Limb (tissue), 2 donors: ENCODE measurements around the gene GALNT12.

Experiments used
- DNase-seq, 2 donors: peaks; one replicate each; pipeline ENCODE4 v3.0.0-alpha.2; 2016; ENCODE audit errors: extremely low spot score in 2 of 2

GALNT12 gene

DNA sequence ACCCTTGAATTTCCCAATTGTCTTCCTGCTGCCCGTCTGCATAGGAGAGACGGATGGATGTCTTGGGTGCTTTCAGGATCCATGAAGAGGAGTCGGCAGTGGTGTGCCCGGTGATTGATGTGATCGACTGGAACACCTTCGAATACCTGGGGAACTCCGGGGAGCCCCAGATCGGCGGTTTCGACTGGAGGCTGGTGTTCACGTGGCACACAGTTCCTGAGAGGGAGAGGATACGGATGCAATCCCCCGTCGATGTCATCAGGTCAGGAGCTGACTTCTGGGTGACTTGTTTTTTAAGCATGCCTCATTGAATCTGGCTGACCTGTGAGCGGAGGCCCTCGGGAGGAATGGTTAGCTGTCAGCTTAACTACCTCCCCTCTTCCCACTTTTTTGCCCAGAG, 24.2 kb downstream of the GALNT12 start:
- no peak for DNase-seq

DNA sequence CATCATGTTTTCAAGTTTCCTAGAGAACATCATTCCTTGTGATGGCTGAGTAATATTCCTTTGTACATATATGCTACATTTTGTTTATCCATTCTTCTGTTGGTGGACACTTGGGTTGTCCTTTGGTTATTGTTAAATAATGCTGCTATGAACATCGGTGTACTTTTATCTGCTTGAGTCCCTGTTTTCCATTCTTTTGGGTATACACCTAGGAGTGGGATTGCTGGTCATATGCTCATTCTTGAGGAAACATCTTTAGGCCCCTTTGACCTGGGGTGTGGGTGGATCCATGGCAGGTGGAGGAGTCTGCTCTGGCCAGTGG, 25.3 kb downstream of the GALNT12 start:
- no peak for DNase-seq

DNA sequence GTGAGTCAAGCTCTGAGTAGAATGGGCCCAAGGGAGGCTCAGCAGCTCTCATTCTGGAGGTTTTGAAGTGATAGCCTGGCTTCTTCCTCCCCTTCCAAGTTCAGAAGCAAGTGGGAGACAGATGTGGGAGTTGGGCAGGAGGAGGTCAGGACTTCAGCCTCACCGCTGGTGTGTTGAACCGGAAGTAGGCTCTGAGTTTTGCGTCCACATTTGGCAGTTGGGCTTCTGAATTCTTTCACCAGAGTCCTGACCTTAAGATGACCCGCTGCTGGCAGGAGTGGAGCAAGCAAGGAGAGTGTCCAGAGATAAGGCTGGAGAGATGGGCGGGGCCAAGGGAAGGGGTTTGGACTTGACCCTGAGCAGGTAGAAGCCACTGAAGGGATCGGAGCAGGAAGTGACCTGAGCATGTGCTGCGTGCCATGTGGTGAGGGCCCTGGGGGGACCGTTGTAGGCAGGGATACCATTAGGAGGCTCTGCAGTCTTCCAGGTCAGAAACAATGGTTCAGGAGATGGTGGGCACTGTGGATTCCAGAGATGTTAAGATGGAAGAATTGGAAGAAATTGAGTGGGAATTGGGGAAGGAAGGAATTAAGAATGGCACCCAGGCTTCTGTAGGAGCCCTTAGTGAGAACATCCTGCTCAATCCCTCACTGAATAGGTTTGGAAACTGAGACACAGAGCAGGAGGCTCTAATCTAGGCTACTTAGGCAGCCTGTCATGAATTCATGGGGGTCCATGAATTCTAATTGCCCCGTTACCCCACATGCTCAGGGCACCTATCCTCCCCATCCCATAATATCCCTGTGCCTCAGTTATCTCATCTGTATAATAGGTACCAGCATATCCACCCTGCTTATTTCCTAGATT, 25.9 kb downstream of the GALNT12 start:
- no peak for DNase-seq

DNA sequence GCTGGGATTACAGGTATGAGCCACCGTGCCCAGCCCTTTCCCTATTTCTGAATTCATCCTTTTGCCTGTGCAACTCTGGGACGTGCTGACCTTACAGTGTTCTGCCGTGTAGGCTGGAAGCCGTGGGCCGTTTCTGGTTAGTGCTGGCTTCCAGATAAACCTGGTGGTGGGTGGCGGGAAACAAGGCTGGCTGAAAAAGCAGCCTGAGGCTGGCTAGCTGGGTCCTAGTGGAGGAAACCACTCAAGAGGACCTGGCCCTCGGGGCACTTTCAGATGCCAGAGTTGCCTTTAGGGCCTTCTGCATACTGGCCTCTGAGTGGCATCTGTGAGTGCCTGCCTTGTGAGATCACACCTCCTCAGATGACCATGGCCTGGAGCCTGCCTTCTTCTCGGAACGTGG, 26.9 kb downstream of the GALNT12 start:
- no peak for DNase-seq

DNA sequence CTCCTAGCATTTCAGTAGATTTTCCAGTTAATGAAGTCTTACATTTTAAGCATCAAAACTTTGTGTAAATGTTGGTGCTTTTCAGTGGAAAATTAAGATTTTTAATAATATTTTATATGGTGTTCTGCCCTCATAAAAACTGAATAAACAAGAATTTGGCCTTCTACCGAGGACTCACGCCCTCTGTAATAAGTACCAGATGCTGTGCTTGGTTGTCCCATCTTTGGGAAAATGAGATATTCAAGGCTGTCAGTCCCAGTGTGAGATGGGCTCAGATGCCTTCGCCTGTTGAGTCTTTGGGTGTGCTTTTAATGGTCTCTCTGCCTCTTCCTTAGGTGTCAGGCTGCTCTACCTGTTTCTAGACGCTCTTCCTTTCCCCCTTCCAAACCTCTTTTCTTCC, 28.7 kb downstream of the GALNT12 start:
- DNase-seq: no peak

DNA sequence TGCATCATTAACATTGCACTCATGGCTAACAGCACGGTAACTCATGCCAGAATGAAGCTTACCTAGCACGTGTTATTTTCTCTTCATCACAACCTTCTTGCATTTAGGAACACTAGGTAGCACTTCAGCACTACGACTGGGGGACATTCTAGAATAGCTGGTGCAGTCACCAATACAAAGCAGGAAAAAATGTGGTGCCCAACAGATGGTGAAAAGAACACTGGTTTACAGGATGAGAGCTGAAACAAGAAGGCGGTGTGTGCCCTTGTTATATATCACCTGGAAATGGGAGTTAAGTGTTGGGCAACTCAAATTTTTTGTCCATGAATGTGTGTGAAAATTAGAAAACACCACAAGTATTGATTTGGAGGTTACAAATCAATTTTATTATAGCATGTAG, 30.0 kb downstream of the GALNT12 start:
- DNase-seq: no peak

DNA sequence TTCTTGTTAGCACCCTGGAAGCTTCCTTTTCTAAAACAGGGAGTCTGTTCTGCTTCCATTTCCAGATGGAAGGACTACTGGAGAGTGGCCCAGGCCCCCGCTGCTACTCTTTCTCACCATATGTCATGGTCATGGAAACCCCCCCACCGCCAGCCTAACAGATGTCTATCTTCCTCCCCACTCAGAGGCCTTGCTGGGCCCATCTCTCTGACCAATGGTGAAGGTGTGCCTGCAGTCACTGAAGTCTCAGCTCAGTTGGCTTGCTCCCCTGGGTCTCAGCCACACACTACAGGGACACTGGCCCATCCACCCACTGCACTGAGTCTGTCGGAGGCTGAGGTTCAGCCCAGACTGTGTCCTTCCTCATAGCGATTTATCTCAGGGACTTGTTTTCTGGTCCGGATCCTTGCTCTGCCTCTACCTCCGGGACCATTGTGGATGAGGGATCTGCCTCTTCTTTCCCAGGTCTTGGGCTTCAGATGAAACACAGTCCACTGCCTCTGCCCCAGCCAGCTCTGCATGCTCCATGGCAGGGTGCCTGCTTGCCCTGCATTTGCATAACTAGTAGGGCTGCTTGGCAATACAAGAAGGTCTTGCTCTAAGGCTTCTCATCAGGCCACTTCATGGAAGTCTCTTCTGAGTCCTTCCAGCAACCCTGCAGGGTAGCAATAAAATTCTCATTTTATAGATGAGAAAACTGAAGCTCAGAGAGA, 30.8 kb downstream of the GALNT12 start:
- no peak for DNase-seq

DNA sequence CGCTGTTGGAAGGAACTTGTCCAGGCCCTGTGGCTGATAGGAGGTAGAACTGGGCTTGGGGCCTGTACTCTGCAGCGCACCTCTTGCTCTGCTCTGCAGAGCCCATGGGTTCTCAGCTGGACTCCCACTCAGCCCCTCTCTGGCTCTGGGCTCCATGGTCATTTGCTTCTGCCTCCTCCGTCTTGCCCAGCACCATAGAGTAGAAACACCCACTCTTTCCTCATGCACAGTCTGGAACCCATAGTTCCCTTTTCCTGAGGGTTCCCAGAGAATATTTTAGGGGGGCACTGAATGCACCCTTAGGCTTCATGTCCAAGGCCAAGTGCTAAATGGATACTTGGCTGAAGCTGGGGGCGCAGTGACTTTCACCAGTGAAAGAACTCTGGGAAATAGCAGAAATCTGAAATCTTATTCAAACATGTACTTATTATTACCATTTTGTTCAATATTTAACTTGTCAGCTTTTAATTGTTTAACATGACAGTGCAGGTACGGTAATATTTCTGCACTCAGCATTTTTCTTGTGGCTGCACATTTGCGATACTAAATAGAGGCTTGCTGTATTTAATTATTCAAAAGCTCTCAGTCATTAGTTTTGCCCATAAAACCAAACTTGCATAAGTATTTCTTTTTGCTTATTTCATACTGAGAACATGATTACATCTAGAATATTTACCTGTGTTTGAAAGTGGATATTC, 31.5 kb downstream of the GALNT12 start:
- no peak for DNase-seq

DNA sequence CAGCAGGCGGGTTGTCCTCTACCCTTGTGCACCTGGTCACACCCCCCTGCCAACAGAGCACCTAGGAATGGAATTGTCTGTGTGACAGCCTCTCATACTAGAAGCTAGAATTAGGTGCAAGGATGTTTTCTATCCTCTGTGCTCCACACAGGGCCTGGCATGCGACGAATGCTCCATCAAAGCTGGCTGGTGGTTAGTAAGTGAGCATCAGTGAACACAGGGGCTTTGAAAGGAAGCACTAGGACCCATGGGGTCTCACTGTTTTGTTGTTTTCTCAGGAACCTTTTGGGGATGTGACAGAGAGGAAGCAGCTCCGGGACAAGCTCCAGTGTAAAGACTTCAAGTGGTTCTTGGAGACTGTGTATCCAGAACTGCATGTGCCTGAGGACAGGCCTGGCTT, 32.3 kb downstream of the GALNT12 start:
- DNase-seq: no peak

DNA sequence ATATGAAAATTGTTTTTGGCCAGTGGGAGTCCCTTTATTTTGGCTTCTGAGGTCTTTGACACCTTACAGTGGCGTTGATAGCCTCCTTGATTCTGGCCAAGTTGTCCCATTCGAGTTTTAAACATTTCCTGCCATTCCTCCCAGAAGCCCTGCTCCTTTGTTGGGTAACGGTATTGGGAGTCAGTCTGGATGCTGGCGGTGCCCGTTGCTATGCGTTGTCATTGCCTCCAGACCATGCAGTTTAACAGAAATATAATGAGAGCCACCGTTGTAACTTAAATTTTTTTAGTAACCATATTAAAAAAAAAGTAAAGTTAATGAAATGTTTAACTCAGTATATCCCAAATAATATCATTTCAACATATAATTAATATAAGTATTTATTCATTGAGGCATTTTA, 35.0 kb downstream of the GALNT12 start:
- no peak for DNase-seq

DNA sequence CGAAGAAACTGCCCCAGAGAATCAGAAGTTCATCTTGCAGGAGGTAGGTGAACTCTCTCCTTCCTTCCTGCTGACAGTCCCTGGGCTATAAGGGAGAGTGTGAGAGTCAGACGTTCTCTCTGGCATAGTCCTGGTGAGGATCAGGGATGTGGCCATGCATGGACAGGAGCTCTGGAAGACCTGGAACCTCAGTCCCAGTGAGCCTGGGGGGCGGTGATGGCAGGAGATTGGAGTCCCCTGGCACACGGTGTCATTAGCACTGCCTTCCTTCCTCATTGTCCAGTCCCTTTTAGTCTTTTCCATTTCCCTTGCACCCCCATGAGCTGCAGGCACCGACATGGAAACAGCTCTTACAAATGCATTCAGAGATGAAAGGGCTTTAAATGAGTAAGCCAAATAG, 38.6 kb downstream of the GALNT12 start:
- no peak for DNase-seq

DNA sequence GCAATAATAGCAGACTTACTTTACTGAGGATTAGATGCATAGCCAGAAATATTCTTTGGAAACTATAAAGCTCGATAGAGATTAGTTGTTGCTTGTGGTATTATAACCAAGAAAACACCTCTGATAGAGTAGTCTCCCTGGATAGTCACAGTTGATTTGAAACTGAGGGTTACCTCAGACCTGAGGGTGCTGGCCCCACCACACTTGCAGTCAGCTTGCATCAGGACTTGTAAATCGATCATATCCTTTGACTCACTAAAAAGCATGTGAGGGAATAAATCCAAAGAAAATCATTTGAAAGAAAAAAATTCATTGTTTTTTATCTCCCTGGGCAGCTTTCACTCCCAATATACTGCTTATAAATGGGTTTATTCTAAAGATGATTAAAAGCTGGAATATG, 39.4 kb downstream of the GALNT12 start:
- DNase-seq: no peak

DNA sequence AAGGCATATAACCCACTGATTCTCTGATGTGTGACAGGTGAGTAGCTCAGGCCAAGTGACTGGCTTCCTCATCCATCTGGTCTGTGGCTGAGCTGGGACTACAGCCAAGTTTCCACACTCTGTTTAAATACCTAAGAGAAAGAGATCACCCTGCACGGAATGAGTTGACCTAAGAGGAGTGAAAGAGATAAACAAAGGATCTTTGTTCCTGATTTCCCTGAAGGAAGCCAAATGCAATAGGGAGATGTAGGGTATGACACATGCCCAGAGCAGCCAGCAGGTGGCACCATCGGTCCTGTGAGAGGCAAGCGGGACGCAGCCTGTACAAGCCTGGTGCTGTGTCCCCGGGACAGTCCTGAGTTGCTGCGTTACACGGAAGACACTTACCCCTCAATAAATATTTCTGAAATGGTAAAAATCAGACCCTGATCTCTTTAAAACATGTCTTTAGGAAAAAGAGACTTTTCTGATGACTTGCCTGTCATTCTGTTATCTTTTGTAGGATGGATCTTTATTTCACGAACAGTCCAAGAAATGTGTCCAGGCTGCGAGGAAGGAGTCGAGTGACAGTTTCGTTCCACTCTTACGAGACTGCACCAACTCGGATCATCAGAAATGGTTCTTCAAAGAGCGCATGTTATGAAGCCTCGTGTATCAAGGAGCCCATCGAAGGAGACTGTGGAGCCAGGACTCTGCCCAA, 41.1 kb downstream of the GALNT12 start:
- DNase-seq: peak; percentile 89 to 90

DNA sequence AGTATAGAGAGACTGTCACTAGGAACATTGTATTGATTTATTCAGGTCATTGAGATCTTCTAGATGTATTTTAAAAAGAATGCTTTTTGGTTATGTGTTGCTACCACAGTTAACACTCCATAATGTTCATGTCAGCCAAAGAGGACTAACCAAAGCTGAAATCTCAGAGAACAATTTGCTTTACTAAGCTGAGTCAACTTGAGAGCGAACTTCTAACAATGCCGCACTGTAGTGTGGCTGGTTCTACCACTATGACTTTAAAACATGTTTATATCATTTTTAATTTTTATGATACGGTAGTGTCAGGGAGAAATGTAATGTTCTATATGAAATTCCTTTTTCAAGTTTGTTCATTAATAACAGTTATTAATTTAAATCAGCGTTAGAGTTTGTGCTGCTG, 42.1 kb downstream of the GALNT12 start:
- no peak for DNase-seq

DNA sequence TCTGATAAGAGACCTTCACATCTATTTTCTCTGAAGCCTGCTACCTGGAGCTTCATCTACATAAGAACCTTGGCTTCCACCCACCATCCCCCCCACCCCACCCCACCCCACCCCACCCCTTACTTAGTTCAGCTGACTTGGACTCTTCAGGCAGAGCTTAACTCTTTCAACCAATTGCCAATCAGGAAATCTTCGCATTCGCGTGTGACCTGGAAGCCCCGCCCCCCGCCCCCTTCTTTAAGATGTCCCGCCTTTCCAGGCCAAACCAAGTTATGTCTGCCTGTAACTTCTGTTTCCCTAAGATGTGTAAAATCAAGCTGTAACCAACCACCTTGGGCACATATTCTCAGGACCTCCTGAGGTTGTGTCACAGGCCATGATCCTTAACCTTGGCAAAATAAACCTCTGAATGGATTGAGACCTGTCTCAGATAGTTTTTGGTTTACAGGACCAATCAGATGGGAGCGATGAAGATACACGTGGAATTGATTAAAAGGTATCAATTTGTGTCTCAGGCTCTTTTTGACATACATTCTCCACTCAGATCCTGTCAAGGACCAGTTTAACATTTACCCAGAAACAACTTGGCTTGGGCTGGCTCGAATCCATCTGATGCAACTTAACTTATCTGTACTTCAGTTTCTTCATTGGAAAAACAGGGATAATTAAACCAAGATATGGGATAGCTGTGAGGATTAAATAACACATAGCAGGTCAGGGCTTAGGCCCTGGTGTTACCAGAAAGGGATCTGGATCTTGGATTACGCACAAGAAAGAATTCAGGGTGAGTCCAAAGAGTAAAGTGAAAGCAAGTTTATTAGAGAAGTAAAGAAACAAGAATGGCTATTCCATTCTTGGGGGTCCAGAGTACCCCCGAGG, 43.6 kb downstream of the GALNT12 start:
- no peak for DNase-seq

DNA sequence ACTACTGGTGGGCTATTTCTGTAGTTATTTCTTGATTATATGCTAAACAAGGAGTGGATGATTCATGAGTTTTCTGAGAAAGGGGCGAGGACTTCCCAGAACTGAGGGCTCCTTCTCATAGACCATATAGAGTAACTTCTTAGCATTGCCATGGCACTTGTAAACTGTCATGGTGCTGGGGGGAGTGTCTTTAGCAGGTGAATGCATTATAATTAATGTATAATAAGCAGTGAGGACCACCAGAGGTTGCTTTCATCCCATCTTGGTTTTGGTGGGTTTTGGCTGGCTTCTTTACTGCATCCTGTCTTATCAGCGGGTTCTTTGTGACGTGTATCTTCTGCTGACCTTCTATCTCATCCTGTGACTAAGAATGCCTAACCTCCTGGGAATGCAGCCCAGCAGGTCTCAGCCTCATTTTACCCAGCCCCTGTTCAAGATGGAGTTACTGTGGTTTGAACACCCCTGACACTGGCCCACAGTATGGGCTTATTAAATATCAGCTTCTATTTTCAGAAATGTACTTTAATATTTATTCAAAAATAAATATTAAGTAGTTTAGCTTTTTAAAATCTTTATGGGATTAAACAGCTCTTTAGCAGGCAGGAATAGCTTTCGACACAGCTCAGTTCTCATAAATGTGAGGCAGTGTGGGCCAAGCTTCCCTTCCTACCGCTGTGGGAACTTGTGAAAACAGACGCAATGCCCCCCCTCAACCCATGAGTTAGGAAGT, 44.4 kb downstream of the GALNT12 start:
- DNase-seq: no peak

DNA sequence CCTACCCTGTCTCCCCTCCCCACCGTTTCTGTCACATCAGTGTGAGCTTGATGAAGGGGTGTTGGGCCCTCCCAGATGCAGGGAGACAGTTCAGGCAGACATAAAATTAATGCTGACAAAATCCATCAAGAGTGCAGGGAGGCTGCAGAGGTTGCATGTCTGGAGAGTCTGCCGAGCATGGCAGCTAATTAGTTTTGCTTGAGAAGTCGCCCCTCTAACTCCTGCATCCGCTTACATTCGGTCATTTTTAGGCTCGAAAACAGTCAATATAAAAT, 44.9 kb downstream of the GALNT12 start:
- no peak for DNase-seq

DNA sequence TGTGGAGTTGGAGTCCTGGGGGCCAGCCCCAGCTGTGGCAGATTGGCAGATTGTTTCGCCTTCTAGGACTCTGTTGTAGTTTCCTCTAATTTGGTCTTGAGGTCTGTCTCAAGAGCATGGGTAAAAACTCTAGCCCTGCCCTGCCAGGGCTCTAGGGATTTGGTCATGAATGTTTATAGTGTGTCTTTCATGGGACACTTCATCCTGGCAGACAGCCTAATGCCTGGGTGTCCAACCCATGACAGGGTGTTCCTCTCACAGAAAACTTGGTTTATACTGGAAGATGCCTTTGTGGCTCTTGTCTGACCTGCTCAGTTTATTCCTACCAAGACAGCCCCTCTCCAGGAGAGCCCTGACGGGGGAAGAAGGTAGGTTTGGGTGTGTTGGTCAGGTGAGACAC, 45.5 kb downstream of the GALNT12 start:
- DNase-seq: no peak

DNA sequence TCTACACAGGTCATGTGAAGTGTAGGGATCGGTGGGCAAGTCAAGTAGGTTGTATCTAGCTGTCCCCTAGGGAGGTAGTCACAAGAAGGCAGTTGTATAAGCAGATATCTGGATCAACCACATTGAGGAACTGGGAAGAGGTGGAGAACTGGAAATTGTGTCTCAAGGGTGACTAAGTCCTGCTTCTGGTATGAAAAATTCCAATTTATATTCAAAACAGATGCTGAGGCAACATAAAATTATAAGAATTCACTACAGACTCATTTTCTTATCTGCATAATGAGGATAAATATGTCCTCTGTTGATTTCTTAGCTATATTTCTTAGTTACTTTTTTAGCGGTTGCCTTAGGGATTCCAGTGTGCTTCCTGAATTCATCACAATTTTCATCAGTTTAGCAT, 46.8 kb downstream of the GALNT12 start:
- DNase-seq: no peak

DNA sequence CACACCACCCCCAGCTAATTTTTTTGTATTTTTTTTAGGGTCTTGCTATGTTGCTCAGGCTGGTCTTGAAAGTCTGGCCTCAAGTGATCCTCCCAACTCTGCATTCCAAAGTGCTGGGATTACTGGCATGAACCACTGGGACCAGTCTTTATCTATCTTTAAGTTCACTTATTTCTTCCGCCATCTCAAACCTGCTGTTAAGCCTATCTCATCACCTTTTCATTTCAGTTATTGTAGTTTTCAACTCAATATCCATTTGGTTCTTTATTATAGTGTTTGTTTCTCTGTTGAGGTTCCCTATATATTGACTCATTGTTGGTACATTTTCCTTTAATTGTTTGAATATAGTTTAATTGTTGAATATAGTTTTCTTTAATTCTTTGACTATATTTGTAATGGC, 48.1 kb downstream of the GALNT12 start:
- DNase-seq: no peak

DNA sequence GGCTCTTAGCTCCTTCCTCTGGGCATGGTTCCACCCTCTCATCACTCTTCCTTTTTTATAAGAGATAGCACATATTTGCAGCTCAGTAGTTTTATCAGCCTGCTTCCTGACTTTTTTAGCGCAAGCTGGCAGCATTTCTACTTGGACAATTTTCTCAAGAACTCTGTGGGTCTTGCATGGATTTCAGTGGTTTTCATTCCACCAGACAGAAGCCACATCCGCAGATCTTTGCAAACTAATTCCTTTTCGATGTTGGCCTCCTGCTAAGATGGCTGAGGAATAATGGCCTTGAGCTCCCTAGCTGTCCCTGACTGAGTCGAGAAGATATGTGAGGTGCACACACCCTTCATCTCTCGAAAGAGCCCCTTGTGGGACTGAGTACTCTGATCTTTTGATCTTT, 49.5 kb downstream of the GALNT12 start:
- no peak for DNase-seq
